NCI-H146 treated with DMSO at 0.1 percent for 48 hours (cell line): Measurements from ENCODE around the gene CHD6.
A peak's percentile ranks its signal among the peaks of the same experiment; 100 is the strongest.
"Not testable (repeated sequence)": the region's sequence is repeated elsewhere in the genome, so short reads cannot be mapped to it uniquely, and the experiment has no call there.

Experiments used
- DNase-seq: peaks from one replicate; lab custom pipeline; 2025; ENCODE audit not compliant: unreplicated experiment; lab: John Stamatoyannopoulos, UW

Gene CHD6

DNA sequence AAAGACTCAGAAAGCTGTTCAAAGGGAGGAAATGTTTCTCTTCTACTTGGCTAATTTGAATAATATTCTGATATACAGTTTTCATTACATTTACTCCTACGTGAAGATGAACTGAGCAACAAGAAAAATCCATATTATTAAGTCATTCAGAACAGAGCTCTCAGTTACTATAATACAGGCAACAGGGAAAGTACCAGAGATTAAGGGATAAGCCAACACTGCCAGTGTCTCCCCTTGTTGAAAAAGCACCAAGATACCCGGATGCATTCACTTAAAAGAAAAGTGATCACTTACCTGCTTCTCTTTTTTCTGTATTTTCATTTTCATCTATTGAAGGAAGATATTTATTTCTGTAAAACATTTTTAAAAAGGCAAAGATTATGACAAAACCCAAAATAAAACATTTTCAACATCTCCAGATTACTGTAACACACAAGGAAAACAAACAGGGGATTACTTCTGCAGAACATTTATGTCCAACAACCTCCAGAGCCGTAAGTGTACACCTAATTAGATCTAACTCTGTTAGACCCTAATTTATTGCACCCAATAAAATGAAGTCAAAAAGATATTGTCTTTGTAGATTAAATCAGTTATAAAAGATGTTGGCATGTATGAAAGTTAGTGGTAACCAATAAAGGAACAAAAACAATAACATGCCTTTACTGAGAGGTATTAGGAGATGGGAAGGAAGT, 67.0 kb downstream of the CHD6 start:
- no peak for DNase-seq

DNA sequence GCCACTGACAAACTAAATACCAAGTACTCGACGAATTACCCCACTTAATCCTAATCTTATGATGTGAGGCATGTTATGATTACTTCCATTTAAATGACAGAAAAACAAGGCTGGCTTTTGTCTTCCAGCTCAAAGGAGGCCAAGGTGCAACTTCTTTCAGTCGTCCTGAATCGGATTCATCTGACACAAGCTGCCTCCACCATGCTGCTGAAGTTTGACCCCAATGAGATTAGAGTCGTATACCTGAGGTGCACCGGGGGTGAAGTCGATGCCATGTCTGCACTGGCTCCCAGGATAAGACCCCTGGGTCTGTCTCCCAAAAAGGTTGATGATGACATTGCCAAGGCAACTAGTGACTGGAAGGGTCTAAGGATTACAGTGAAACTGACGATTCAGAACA, 71.0 kb downstream of the CHD6 start:
- no peak for DNase-seq

DNA sequence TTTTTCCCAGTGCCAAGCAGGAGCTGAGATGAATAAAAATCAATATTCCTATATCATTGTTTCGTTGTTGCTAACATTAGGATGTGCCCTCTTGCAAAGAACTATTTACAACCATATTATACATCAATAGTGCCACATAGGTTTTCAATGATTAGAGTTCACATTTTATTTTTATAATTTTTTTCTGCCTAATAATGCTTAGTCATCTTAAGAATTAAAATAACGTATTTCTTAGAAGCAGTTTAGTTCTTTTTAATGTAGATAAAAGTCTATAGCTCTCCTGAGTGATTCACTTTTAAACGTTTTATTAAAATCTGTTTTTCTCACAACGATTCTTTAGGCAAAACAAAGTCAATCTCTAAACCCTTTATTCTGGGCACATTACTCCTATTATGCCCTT, 71.6 kb downstream of the CHD6 start:
- DNase-seq: no peak

DNA sequence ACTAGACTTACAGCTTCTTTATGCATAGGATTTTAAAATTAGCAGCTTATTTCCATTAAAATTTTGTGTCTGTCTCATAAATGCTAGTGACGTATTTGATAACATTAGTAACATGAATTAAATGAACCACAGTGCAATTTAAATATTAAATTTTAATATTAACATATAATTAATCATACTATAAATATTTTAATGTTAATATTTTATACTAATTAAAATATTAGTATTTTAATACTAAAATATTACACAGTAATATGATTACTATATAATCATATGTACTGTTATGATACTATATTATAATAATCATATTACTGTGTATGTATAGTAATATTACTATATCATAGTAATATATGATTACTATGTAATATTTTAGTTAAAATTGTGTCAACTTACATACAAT, 73.7 kb downstream of the CHD6 start:
- DNase-seq: no peak

DNA sequence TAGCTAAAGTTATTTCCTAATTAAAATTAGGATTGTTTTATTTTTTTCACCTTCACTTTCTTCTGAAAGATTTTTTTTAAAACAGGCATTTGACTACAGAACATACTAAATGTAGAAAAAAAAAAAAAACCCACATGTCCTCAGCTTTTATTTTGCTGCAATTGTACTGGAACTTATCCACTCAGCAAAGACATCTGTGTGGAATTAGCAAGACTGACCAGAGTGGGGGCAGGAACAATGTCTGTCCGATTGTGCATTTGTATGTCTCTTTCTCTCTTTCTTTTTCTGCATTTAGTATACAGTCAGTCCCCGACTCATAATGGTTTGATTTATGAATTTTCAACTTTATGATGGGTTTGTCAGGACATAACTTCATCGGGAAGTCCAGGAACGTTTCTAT, 77.3 kb downstream of the CHD6 start:
- no peak for DNase-seq

DNA sequence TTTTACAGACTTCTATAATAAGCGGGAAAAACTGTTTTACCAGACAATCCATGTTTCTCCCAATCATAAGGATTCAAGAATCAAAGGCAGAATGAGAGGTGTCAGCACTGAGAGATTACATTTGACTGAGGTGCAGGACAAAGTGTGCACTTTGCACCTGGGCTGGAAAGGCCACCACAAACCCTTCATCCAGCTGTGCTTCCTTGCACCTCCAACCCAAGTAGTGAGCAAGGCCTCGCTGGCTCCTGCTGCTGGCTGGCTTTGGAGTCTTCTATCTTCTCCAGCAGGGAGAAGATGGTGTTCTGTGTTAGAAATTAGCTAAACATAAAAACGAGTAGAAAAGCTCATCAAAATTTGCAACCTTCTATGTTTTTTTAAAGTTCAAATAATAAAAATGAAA, 77.7 kb downstream of the CHD6 start:
- no peak for DNase-seq

DNA sequence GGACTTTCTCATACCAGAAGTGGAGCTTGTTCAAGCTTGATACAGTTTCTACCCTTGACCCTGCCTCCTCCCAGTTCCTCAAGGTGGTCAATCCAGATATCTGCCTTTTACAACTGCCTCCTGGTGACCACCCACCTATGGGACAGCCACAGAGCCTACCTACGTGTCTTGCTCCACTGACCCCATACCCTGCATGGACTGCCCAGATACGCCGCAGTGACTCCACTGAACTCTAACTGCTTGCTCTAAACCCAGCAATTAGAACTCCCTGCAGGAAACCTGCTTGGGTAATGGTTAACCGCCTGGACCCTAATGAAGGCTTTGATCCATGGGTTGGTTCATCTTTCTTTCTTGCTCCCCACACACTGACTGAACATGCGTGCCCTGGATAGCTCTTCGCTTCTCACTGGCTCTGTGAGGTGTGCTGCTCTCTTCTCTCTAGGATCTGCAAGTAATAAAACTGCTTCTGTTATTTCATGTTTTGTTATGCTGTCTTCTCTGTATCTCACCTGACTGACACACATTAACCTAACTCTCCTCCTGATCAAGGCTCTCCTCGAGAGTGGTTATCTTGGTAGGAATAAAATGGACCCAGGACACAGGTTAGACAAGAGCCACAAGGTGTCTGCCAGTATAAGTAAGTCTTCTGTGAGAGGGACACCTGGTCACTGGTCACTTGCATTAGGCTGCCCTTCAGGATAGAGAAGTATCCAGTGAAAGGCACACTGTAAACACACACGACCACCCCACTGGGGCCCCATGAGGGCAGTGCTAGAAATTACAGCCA, 79.2 kb downstream of the CHD6 start:
- no peak for DNase-seq

DNA sequence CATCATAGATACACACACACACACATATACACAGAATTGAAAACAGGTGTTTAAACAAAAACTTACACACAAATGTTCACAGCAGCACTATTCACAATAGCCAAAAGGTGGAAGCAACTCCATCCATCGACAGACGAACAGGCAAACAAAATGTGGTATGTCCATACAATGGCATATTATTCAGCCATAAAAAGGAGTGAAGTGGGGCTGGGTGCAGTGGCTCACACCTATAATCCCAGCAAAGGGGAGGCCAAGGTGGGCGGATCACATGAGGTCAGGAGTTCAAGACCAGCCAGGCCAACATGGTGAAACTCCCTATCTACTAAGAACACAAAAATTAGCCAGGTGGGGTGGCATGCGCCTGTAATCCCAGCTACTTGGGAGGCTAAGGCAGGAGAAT, 80.3 kb downstream of the CHD6 start:
- no peak for DNase-seq

DNA sequence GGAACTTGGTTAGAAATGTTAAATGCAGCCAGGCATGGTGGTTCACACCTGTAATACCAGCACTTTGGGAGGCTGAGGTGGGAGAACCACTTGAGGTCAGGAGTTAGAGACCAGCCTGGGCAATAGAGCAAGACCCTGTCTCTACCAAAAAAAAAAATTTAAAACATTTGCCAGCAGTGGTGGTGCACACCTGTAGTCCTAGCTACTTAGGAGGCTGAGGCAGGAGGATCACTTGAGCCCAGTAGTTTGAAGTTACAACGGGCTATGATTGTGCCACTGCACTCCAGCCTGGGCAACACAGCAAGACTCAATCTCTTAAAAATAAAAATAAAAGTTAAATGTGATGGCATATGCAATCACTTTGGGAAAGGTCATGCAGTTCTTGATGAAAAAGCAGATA, 82.6 kb downstream of the CHD6 start:
- not testable (repeated sequence) for DNase-seq

DNA sequence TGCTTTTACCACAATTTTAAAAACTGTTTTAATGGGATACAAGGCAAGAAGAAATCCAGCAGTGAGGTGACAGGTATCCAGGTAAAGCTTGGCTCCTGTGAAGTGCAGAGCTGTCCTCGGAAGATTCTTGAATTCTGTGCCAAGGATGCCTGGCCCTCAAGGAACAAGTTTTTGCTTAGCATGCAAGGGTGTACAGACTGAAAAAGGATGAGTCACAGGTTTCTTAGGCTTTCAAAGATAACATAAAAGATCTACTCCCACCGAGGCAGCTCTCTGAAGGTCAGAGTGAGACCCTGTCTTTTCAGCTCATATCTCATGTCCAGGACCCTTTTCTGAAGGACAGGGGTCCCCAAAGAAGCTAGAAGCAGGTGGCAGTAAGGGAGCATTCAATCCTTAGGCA, 83.3 kb downstream of the CHD6 start:
- no peak for DNase-seq

DNA sequence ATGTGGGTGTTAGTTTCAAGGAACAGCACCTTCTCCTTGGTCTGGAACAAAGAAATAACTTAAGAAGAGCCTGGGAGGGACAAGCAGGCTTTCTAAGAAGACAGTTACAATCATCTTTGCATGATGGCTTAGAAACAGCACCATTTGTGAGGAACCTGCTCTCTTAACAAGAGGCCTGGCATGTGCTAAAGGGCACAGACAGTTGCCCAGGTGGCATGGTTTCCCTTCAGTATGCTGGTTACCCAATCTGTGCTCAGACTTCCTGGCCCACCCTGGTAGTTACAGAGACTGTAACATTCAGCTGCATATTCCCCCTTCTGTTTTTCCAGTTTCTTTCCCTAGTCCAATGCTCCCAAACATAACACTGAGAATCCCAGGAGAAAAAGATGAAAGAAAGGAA, 84.0 kb downstream of the CHD6 start:
- no peak for DNase-seq

DNA sequence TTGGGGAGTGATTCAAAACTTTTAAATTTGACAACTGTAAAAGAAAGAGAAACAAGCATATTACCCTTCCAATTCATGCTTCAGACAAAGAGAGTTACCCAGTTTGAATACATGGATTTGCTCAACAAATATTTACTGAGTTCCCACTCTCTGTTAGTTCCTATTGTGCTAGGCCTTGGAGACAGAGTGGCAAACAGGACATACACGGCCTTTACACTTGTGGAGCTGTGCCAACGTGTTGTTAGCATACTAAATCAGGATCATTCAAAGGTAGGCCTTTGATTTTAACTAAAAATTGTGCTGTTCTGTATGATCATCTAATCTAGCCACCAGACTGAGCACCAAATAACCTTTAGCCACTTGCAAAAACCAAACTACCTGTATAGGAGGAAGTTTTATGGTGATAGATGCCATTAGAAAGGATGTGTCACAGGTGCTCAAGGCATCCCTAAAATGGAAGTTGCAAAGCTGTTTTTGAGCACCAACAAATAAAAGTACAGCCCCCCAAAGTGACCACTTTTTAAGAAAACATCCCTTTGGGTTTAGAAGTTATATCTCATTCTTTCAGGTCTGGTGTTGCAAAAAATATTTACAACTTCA, 84.5 kb downstream of the CHD6 start:
- DNase-seq: peak; percentile 69

DNA sequence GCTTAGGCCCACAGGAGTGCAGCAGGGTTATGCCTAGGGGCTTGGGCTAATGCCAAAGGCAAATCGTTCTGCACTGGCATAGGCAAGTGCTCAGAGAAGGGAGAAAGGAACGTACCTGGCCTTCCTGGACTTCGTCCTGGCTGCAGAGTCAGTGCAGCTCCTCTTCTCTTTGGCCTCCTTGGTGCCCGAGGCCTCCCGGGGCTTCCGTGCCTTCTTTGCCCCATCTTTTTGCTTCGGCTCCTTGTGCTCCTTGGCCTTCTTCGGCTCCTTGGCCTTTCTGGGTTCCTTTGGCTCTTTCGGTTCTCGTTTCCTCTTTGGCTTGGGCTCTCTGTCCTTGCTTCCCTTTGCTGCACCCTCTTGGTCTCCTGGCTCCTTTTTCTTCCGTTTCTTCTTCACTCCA, 85.2 kb downstream of the CHD6 start:
- no peak for DNase-seq

DNA sequence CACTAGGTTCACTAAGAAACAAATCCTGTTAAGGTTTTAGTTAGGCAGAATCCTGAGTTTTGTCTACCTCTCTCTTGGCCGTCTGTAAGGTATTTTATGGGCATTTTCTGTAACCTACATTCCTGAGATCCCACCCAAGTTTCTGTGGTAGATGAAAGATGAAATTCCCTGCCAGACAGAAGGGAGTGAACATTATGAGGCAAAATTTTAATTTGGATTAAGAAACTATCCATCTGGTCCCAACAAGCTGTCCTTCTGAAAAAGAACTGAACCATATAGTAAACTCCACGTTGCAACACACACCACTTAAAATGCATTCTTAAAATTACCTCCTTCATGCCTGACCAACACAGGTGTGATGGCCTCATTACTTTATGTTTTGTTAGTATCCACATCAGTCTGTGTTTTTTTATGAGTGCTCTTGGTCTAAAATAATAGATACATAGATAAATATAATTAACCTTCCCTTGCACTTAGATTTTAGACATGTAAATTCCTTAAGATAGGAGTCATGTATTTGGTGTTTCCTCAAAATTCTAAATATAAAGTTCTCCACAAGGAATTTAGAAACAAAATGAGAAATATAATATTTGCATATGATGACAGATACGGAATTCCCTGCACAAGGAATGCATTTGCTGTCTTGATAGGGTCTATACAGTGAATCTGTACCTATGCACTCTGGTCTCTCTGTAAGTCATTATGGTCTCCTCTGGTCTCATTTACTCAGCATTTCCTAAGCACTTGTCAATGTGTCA, 86.5 kb downstream of the CHD6 start:
- no peak for DNase-seq

DNA sequence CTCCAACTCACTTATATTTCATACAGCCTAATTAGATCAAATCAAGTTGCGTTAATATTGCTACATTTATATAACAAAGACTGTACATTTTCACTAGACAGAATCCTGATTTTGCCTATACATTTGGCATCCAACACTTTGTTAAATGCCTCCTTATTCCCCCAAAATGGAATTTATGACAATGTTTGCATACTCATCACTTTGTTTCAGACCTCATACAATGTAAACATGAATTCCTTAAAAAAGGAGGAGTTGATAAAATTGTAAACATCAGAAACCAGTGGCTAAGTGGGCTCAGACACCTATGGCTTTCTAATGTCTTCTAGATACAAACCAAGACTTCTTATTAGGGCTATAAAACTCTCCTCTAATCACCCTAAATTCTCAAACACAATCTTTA, 87.3 kb downstream of the CHD6 start:
- DNase-seq: no peak

DNA sequence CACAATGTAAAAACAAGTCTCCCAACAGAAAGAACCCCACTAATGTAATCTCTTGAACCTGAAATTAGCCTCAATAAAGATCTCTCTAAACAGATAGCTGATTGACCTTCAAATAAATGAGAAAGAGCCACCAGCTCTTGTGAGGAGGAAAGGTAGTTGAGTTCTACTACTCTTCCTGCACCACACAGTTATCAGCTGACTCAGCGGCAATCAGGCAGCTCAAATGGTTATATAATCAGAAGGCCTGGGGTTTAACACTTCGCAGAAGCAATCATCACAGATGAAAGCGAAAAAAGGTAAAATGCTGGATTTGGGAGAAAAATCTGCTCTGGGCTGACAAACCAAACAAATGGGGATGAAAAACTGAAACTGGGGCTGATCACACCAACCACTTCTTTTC, 91.8 kb downstream of the CHD6 start:
- no peak for DNase-seq

DNA sequence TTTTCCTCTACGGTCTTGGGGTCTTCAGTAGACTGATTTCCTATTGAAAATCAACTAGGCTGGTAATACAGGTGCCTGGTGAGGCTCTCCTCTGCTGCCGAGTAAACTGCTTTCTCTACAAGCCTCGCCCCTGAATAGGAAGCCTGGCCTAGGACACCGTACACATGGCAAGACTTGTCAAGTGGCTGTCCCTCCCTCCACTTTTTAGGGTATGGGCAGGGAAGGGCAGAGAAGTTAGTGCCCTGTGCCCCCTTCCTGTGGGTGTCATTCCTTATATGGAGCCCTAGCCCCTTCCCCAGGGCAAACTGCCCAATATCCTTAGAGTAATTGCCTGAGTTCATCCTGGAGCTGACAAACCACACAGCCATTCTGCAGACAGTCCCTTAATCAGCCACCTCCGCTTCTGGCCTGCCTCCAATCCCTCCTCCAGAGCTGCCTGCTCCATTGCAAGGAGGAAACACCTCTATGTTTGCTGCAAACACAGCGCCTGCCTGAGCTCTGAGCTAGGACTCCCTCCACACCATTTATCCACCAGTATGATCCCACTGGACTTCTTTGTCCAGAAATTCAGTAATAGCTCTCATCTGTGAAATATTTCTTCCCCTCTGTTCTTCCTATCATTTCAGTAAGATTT, 93.1 kb downstream of the CHD6 start:
- no peak for DNase-seq

DNA sequence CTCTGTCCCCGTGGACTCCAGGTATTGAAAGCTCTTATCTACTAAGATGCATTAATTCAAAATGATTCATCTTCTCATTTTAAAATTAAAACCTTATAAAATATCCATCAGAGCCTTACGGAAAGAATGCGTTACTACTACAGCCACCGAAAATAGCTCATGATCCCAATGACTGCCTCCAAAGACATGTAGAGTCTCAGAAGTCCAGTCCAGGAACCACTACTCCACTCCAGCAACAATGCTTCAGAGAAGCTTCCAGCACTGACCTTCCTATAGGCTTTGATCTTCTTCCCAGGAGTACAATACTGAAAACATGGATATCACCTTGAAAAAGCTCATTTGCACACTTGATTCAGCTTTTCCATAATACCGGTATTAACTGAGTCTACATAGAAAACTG, 94.3 kb downstream of the CHD6 start:
- DNase-seq: no peak

DNA sequence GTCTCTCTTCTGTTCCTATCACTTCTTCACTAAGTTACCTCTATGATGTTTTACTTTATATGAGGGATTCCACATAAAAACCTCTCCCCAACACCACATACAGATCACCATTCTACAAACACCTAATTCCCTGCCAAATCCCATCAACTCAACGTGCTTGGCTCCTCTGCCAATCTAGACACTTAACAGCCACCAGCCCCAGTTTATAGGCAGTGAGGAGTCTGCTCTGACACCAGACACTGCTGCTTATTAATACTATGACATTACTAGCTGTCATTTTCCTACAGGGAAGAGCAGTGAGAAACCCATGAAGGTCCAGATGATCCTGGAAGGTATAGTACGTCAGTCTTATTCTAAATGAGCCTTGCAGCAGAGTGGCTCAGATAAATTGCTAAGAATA, 104.3 kb downstream of the CHD6 start:
- no peak for DNase-seq

DNA sequence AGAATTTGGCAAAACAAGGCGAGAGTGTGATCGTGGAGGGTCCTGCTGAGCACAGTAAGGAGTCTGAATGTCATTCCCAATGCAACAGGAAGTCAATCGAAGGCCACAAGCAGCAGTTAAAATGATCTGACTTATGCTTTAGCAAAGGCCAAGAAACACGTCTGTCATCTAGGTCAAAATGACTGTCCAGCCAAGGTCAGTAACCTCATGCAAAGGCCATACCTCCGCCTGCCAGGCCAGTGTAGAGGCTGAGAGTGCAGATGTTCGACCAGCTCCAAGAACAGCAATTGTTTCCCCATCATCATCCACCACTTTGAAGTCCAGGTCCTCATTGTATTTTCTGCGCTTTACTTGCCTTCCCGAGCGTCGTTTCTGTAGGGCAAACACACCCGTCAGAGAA, 105.6 kb downstream of the CHD6 start:
- DNase-seq: no peak

DNA sequence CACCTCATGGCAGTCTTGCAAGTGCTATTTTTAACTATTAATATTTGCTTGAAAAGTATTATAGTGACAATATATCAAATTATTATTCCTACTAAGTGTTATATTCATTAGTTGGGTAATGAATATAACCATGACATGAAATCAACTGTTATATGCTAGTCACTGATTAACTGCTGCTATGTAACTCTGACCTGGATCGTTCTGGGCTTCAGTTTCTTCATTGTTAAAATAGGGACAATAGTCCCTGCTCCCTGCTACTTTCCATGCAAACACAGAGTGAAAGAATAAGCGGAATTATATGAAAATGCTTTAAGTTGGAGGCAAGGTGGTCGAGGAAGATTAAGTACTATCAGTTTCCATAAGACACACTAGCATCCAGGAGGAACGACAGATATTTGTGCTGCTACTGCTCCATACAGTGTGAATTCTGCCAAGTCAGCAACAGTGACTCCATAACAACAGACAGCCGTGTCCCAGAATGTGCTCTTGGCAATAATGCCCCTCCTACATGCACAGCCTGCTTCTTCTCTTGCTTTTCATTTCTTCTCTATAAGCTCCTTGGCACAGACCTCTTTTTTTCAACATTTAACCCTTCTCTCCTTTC, 107.2 kb downstream of the CHD6 start:
- DNase-seq: no peak
